ENCODE measurements around the gene RPL23.

GRCh38 chr17:38896346-38896954 lies 42.9 kb upstream of the RPL23 start:
- TF ChIP-seq EZH2phosphoT487 (IDR thresholded peaks at IDR 0.05; ENCODE audit: insufficient read depth, low read depth): no peak
- no peak for TF ChIP-seq EZH2 (IDR thresholded peaks at IDR 0.05; ENCODE audit: insufficient read depth, poor library complexity, severe bottlenecking)

Data from GM23248 (cell line).